Measurements from ENCODE around the gene CHCHD4. TPM values are rescaled to one million over a fixed set of nuclear protein-coding genes. Genes with fewer than 3 reads are reported as not detected.

The CHCHD4 gene
- total and polyA plus RNA-seq, 2 donors from 2014 or later = 12.8 to 33.6 TPM

DNA sequence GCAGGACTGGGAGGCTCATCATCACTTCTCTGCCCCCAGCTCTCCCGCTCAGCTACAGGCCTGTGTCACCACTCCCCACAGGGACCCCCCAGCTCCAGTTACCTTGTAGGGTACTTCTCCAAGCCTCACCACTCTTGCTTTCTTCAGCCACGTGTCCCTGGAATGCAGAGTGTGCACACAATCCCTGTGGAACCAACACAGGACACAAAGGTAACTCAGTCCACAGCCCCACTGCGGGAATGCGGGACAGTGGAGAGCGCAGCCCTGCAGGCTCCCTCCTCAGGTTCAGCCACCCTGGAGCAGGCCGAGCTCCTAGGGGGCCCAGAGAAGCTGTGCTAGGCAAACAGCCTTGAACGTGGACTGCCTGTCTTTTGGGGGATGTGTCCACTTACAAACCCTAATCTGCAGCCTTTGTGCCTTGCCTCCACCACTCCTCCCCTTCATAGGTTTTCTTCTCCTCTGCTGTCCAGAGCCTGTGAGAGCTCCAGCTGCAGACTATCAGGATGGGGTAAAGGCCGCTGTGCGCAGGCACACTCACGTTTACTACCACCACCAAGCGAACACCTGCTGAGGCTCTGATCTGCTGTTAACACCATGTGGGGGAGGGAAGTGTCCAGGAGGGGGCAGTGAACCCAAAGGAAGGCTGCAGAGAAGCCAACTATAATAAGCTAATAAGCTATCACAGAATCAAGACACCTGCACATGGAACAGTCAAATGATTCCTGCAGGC is 27.7 kb upstream of the CHCHD4 start:
- H3K9ac ChIP-seq (ENCODE audit: low read length in 3 of 3) = no peak overlapping the region
- no peaks in the 10 kb centered on the region for H3K9me3 ChIP-seq (ENCODE audit: control insufficient read depth in 2 of 3, insufficient read depth in 1 of 3, low read length in 3 of 3)
- peaks cover 0 to 6% (median 4%) of the 10 kb centered on the region in 3 donors for H3K4me1 ChIP-seq (ENCODE audit: control insufficient read depth in 2 of 3, insufficient read depth in 2 of 3, low read depth in 1 of 3, low read length in 3 of 3)
- intact Hi-C loops (cut with DNase I) = no loop called here
- TF ChIP-seq, protein P1, sequence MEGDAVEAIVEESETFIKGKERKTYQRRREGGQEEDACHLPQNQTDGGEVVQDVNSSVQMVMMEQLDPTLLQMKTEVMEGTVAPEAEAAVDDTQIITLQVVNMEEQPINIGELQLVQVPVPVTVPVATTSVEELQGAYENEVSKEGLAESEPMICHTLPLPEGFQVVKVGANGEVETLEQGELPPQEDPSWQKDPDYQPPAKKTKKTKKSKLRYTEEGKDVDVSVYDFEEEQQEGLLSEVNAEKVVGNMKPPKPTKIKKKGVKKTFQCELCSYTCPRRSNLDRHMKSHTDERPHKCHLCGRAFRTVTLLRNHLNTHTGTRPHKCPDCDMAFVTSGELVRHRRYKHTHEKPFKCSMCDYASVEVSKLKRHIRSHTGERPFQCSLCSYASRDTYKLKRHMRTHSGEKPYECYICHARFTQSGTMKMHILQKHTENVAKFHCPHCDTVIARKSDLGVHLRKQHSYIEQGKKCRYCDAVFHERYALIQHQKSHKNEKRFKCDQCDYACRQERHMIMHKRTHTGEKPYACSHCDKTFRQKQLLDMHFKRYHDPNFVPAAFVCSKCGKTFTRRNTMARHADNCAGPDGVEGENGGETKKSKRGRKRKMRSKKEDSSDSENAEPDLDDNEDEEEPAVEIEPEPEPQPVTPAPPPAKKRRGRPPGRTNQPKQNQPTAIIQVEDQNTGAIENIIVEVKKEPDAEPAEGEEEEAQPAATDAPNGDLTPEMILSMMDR (IDR thresholded peaks at IDR 0.05; ENCODE audit: borderline replicate concordance, extremely low read depth, insufficient read depth) = no peak
- peaks cover 6 to 54% (median 43%) of the 10 kb centered on the region in 3 donors for H3K36me3 ChIP-seq (ENCODE audit: control insufficient read depth in 2 of 3, insufficient read depth in 3 of 3, low read length in 3 of 3)
- no peak overlapping the region for H3K4me3 ChIP-seq (ENCODE audit: low read length in 3 of 3)
- DNase-seq (peak in 1 of 5 donors; percentile 39), FAIRE-seq (no peak)
- no peaks in the 10 kb centered on the region for H3K27me3 ChIP-seq (ENCODE audit: control insufficient read depth, insufficient read depth, low read length)
- H3K27ac ChIP-seq (ENCODE audit: low read depth in 2 of 2, low read length in 2 of 2) = no peak overlapping the region

DNA sequence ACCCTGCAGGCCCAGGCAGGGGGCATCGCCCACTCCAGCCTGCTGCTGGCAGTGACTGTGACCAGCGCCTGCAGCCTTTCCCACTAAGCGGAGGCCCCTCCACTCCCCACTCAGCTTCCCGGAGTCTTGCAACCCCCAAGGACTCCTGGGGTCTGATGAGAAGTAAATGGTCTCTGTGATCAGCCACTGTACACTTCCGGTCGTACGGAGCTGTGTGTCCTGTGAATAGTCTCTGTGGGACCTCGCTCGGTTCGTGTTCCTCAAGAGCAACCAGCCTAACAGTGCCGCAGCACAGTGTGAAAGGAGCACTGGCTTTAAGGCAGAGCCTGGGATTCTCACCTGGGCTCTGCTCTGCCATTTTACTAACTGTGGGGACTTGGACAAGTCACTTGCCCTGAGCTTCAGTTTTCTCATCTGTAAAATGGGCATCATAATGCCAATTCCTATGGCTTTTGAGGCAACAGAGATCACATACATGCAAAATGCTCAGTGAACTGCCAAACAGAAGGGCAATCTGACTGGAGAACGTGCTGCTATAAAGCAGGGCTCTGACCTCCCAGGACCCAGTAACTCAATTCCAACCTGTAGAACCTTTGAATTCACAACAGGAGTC is 26.9 kb upstream of the CHCHD4 start:
- Histone ChIP-seq H3K36me3 (ENCODE audit: control insufficient read depth in 2 of 3, insufficient read depth in 3 of 3, low read length in 3 of 3) (peaks cover 4 to 53% (median 39%) of the 10 kb centered on the region in 3 donors), H3K27me3 (ENCODE audit: control insufficient read depth, insufficient read depth, low read length) (no peaks in the 10 kb centered on the region), H3K4me1 (ENCODE audit: control insufficient read depth in 2 of 3, insufficient read depth in 2 of 3, low read depth in 1 of 3, low read length in 3 of 3) (peaks cover 0 to 7% (median 7%) of the 10 kb centered on the region in 3 donors), H3K9ac (ENCODE audit: low read length in 3 of 3) (no peak overlapping the region), H3K9me3 (ENCODE audit: control insufficient read depth in 2 of 3, insufficient read depth in 1 of 3, low read length in 3 of 3) (no peaks in the 10 kb centered on the region), H3K4me3 (ENCODE audit: low read length in 3 of 3) (no peak overlapping the region), H3K27ac (ENCODE audit: low read depth in 2 of 2, low read length in 2 of 2) (no peak overlapping the region)
- FAIRE-seq = no peak
- intact Hi-C loops (cut with DNase I) = no loop called here
- no peak for DNase-seq
- TF ChIP-seq, protein P1 (IDR thresholded peaks at IDR 0.05; ENCODE audit: borderline replicate concordance, extremely low read depth, insufficient read depth) = no peak

DNA sequence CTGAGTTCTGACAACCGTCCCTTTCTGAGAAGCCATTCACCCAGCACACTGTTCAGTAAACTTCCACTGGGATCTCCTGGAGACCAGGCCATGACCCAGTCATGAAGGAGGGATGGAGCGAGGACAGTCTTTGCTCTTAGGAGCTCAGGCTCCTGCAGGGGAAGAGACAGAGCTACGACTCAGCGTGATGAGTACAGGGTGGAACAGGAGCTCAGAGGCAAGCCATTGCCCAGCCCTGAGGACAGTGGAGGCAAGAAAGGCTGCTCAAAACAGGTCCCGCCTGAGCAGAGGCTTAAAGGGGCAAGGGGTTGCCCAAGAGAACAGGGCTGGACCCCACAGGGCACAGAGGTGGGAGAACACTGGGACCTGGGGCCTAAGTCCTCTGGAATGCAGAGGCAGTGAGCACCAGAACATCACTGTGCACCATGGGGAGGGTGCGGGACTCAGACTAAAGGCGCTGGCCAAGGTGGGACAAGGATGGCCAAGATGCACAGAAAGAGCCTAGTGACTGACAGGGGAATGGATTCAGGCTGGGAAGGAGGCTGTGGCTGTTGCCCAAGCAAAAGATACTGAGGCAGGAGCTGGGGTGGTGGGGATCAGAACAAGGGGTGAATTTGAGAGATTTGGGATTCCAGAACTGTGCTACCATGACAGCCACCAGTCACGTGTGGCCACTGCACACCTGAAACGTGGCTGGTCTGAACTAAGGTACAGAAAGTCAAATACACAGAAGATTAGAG is 26.0 kb upstream of the CHCHD4 start:
- H3K27ac ChIP-seq (ENCODE audit: low read depth in 2 of 2, low read length in 2 of 2) = no peak overlapping the region
- DNase-seq = no peak
- intact Hi-C loops (cut with DNase I) = no loop called here
- no peak overlapping the region for H3K4me3 ChIP-seq (ENCODE audit: low read length in 3 of 3)
- H3K27me3 ChIP-seq (ENCODE audit: control insufficient read depth, insufficient read depth, low read length) = no peaks in the 10 kb centered on the region
- H3K4me1 ChIP-seq (ENCODE audit: control insufficient read depth in 2 of 3, insufficient read depth in 2 of 3, low read depth in 1 of 3, low read length in 3 of 3) = peaks cover 0 to 7% (median 7%) of the 10 kb centered on the region in 3 donors
- FAIRE-seq = no peak
- TF ChIP-seq, protein P1 (IDR thresholded peaks at IDR 0.05; ENCODE audit: borderline replicate concordance, extremely low read depth, insufficient read depth) = no peak
- H3K9ac ChIP-seq (ENCODE audit: low read length in 3 of 3) = no peak overlapping the region
- H3K36me3 ChIP-seq (ENCODE audit: control insufficient read depth in 2 of 3, insufficient read depth in 3 of 3, low read length in 3 of 3) = peaks cover 4 to 55% (median 39%) of the 10 kb centered on the region in 3 donors
- H3K9me3 ChIP-seq (ENCODE audit: control insufficient read depth in 2 of 3, insufficient read depth in 1 of 3, low read length in 3 of 3) = no peaks in the 10 kb centered on the region

All from kidney (tissue), 14 donors.